ENCODE results near the gene SERAC1.

GRCh38 chr6:158060455-158061360 is 107.4 kb downstream of the SERAC1 start:
- TF ChIP-seq CTCF (IDR thresholded peaks at IDR 0.05) (no peak), EZH2 (IDR thresholded peaks at IDR 0.05; ENCODE audit: borderline replicate concordance, insufficient read depth, low read depth, low read length, poor library complexity, severe bottlenecking) (no peak)

All from B cell (primary cell).